Central memory CD8-positive, alpha-beta T cell (primary cell): Measurements from ENCODE around the gene VAV2.

Experiments used
- ATAC-seq: fragments of 150-1000 bp; cut with Tn5 transposase; replicated peaks from 2 replicates; pipeline ENCODE4 v1.10.0; 2022; ENCODE audit warnings: mild to moderate bottlenecking, moderate FRiP score, moderate number of reproducible peaks; ENCODE audit not compliant: poor library complexity, severe bottlenecking; ENCODE audit errors: extremely low read depth
- DNase-seq, 2 donors: peaks; one replicate each; pipeline ENCODE4 v3.0.0; 2021; ENCODE audit warnings: low spot score in 2 of 2
- H3K27ac Mint-ChIP-seq: one replicate; pipeline ENCODE4 v1.8.0; 2022; ENCODE audit warnings: low read depth, mild to moderate bottlenecking, moderate library complexity, mixed read lengths
- H3K27me3 Mint-ChIP-seq: one replicate; pipeline ENCODE4 v1.8.0; 2022; ENCODE audit warnings: mixed read lengths
- H3K36me3 Mint-ChIP-seq: one replicate; pipeline ENCODE4 v1.8.0; 2022; ENCODE audit warnings: mild to moderate bottlenecking, moderate library complexity, mixed read lengths; ENCODE audit not compliant: insufficient read depth
- H3K4me1 Mint-ChIP-seq: one replicate; pipeline ENCODE4 v1.8.0; 2022; ENCODE audit warnings: mixed read lengths
- H3K4me3 Mint-ChIP-seq: one replicate; pipeline ENCODE4 v1.8.0; 2022; ENCODE audit warnings: mild to moderate bottlenecking, moderate library complexity, mixed read lengths
- H3K9me3 Mint-ChIP-seq: one replicate; pipeline ENCODE4 v1.8.0; 2022; ENCODE audit warnings: mixed read lengths

The VAV2 gene

DNA sequence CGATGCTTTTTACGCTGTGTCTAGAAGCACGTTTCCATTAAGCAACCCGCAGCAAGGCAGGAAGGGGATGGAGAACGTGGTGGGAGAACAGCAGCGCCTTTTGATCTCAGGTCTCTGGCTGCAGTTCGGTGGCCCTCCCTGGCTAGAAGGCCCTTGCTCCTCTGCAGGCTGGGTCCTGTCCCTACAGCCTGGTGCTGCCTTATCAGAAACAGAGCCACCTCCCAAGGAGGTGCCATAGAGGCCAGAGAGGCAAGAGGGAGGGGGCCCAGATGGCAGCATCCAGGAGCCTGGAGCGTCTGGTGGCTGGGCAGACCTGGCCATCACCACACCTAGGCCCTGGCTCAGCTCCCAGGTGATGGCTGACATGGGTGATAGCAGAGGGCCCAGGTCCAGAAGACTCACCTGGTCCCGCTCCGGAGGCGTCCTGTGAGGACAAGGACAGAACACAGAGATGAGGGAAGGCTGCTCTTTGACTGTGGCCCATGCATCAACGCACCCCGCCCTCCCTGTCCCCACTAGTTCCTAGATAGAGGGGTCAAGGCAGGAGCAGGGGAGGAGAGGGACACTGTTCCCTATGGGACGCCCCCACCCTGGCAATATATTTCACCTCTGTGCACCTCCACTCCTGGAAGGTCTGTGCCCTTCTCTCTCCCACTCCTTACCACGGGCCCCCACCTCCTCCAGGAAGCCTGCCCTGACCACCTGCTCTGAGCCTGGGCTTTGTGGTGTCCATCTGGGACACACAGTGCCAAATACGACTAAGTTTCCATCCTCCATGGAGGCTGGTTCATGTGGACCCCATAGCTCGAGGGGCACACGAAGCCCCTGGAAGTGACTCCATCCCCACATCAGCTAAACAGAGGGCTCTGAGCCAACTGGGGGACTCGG, 212.4 kb downstream of the VAV2 start:
- Mint-ChIP-seq H3K9me3 (no peaks in the 10 kb centered on the region), H3K4me3 (no peak overlapping the region), H3K4me1 (no peaks in the 10 kb centered on the region), H3K27ac (no peak overlapping the region), H3K27me3 (no peaks in the 10 kb centered on the region), H3K36me3 (peaks cover 3% of the 10 kb centered on the region)
- ATAC-seq (no peak), DNase-seq (no peak)

- ATAC-seq (no peak), DNase-seq (no peak)
- Mint-ChIP-seq H3K9me3 (no peaks in the 10 kb centered on the region), H3K27me3 (no peaks in the 10 kb centered on the region), H3K36me3 (peaks cover 3% of the 10 kb centered on the region), H3K4me1 (no peaks in the 10 kb centered on the region), H3K27ac (no peak overlapping the region), H3K4me3 (no peak overlapping the region)
Observed at GRCh38 chr9:133779081-133779480, 213.0 kb downstream of the VAV2 start.

GRCh38 chr9:133778336-133779013, 213.6 kb downstream of the VAV2 start:
- H3K4me1 Mint-ChIP-seq, result no peaks in the 10 kb centered on the region
- no peak for DNase-seq
- no peak overlapping the region for H3K4me3 Mint-ChIP-seq
- H3K36me3 Mint-ChIP-seq, result peaks cover 3% of the 10 kb centered on the region
- no peaks in the 10 kb centered on the region for H3K27me3 Mint-ChIP-seq
- H3K9me3 Mint-ChIP-seq, result no peaks in the 10 kb centered on the region
- ATAC-seq, result no peak
- H3K27ac Mint-ChIP-seq, result no peak overlapping the region

DNA sequence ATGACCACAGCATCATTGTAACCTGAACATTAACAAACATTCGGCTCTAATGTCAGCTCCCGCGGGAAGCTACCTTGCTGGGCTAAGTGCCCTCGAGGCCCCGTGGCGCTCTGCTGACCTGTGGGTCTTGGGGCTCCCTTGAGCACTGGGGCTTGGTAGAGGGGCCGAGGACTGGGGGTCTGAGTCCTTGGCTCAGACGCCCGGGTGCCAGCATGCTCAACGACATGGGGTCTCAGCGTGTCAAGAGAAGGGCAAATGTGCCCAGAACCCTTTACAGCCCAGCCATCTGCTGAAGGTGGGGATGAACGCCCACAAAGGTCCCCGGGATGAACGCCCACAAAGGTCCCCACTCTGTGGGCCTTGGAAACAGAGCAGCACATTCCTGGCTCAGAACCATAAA, 214.3 kb downstream of the VAV2 start:
- H3K27ac Mint-ChIP-seq, result no peak overlapping the region
- H3K9me3 Mint-ChIP-seq, result no peaks in the 10 kb centered on the region
- ATAC-seq, result no peak
- no peaks in the 10 kb centered on the region for H3K27me3 Mint-ChIP-seq
- H3K36me3 Mint-ChIP-seq, result peaks cover 3% of the 10 kb centered on the region
- H3K4me1 Mint-ChIP-seq, result no peaks in the 10 kb centered on the region
- no peak for DNase-seq
- no peak overlapping the region for H3K4me3 Mint-ChIP-seq

DNA sequence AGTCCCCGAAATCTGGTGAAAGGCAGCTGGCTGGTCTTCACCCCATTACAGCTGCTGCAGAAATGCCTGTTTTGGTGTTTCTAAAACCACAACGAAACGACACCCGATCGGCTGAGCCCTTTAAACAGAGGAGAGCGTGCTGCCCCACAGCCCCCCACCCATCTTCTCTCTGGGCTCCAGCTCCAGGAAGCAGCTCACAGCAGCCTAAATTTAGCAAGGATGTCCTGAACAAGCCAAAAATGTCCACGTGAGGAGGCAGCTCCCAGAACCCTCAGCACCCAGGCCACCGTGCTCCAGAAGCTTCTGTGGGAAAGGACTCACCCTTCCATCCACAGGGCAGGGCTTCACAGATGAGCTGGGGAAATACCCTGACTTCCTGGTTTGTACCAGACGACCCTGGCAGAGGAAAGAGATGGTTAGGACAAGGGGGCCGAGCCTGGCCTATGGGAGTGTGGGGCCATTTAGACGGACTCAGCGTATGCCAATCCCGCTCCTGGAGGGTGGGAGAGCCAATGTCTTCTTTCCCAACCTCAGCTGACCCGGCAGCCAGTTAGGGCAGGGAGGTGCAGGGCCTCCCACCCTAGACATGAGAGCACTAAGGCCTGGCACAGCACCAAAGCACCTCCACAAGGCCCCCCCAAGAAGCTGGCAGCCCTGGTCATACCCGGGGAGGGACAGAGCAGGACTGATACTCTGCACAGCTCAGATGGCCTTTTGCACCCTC, 214.9 kb downstream of the VAV2 start:
- no peak for DNase-seq
- Mint-ChIP-seq H3K36me3 (peaks cover 3% of the 10 kb centered on the region), H3K4me1 (no peaks in the 10 kb centered on the region), H3K4me3 (no peak overlapping the region), H3K27ac (no peak overlapping the region), H3K27me3 (no peaks in the 10 kb centered on the region), H3K9me3 (no peaks in the 10 kb centered on the region)
- no peak for ATAC-seq

DNA sequence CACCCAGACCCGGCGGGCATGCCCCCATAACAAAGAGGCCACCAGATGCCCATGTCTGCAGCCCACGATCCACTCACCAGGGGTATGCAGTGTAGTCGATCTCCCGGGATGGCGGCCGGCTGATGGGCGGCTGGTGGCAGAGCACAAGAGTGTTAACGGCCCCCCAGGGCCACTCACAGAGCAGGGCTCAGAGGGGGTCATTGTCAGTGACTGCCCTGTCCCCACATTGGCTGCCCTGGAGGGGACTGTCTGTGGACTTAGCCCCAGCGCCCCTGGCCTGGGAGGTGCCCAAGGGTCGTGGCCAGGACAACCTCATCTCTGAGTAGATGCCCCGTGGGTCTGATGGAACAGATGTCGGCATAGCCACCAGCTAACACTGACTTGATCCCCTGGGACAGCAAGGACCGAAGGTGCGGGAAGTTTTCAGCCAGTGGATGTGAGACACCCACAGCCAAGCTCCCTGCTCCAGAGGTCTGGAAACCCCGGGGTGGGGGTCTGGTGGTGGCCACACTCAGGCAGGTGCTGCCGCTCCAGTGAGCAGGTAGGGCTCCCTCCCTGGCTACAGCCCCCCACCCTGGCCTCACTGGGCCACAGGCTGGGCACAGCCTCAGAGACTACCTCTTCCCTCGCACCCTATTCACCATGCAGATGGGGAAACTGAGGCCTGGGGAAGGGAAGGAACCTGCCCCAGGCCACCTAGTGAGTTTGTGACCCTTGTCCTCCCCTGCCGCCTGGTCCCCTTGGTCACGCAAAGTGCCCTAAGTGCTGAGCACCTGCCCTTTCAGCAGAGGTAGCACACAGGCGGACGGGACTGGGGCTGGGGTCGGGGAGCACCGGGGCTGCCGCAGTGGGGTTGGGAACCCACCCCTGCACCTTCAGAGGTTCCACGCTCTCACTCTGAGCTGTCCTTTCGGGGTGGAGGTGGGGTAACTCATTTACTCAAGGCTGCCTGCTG, 215.9 kb downstream of the VAV2 start:
- no peak overlapping the region for H3K27ac Mint-ChIP-seq
- no peak overlapping the region for H3K4me3 Mint-ChIP-seq
- H3K27me3 Mint-ChIP-seq, result no peaks in the 10 kb centered on the region
- ATAC-seq, result no peak
- H3K9me3 Mint-ChIP-seq, result no peaks in the 10 kb centered on the region
- H3K36me3 Mint-ChIP-seq, result peaks cover 3% of the 10 kb centered on the region
- H3K4me1 Mint-ChIP-seq, result no peaks in the 10 kb centered on the region
- DNase-seq, result no peak

- Mint-ChIP-seq H3K27me3 (no peaks in the 10 kb centered on the region), H3K4me1 (no peaks in the 10 kb centered on the region), H3K27ac (no peak overlapping the region), H3K4me3 (no peak overlapping the region), H3K9me3 (no peaks in the 10 kb centered on the region), H3K36me3 (peaks cover 3% of the 10 kb centered on the region)
- ATAC-seq (no peak), DNase-seq (no peak)
Observed at GRCh38 chr9:133775291-133775690, 216.8 kb downstream of the VAV2 start.

DNA sequence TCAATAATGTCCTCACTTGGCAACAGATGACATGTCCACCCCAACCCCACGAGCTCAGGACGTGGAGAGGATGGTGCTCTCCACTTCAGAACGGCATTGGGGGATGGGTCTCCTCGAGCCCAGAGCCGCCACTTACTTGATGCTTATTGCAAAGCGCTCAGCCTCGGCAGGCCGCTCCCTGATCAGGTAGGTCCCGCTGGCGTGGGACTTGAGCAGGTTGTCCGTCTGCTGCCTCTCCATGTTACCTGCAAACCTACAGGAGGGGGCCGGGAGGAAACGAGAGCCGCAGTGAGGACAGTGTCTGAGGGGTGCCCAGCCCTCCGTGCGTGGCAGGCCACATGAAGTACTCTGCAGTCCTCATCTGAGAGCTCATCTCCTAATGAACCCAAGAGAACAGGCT, 217.3 kb downstream of the VAV2 start:
- H3K27ac Mint-ChIP-seq, result no peak overlapping the region
- no peaks in the 10 kb centered on the region for H3K9me3 Mint-ChIP-seq
- H3K4me3 Mint-ChIP-seq, result no peak overlapping the region

DNA sequence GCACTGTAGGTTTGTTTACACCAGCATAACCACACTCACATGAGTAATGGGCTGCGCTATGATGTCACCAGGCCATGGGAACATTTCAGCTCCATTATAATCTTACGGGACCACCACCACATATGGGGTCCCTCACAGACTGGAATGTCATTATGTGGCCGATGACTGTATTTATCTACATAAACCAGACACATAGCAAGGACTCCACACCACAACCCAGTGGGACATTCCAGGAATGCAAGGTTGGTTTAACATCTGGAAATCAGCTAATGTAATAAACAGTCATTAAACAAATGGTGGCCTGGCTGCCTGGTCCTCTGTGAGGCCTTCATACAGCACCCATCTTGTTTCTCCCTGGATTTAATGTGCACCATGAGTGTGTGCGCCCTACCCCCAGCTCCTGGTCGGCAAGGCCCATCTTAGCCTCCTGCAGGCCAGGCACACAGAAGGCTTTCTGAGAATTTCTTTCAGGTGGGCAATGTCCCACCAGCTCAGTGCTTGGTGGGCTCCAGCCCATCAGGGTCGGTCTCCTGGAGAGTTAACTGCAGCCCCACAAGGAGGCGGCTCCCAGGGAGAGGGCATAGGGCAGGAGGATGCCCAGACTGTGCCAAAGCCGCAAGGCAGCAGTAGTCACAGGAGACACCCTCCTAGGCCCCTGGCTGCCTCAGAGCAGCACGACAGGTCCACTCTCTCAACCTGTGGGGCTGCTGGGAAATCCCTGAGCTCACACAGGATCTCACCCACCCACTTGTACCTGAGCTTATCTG, 218.1 kb downstream of the VAV2 start:
- Mint-ChIP-seq H3K36me3 (peaks cover 3% of the 10 kb centered on the region), H3K27ac (no peak overlapping the region), H3K4me3 (no peak overlapping the region), H3K9me3 (no peaks in the 10 kb centered on the region), H3K4me1 (no peaks in the 10 kb centered on the region), H3K27me3 (no peaks in the 10 kb centered on the region)
- no peak for DNase-seq
- ATAC-seq, result no peak

More for the DNA sequence above, 217.3 kb downstream of the VAV2 start:
- Mint-ChIP-seq H3K4me1 (no peaks in the 10 kb centered on the region), H3K36me3 (peaks cover 3% of the 10 kb centered on the region), H3K27me3 (no peaks in the 10 kb centered on the region)
- DNase-seq (no peak), ATAC-seq (no peak)

DNA sequence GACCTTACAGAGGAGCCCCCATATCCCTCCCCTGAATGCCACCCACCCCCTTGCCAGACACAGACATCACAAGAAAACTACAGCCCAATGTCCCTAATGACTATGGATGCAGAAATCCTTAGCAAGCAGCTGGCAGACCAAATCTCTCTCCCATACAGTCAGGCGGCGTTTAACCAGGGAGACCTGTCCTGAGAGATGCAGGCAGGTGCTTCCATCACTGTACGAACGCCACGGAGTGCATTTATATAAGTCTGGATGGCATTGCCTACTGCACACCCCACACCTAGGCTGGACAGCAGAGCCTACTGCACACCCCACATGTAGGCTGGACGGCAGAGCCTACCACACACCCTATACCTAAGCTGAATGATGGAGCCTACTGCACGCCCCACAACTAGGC, 219.5 kb downstream of the VAV2 start:
- no peak overlapping the region for H3K4me3 Mint-ChIP-seq
- H3K9me3 Mint-ChIP-seq, result no peaks in the 10 kb centered on the region
- no peaks in the 10 kb centered on the region for H3K27me3 Mint-ChIP-seq
- no peaks in the 10 kb centered on the region for H3K36me3 Mint-ChIP-seq
- no peak overlapping the region for H3K27ac Mint-ChIP-seq
- no peak for ATAC-seq
- no peak for DNase-seq
- H3K4me1 Mint-ChIP-seq, result no peaks in the 10 kb centered on the region

DNA sequence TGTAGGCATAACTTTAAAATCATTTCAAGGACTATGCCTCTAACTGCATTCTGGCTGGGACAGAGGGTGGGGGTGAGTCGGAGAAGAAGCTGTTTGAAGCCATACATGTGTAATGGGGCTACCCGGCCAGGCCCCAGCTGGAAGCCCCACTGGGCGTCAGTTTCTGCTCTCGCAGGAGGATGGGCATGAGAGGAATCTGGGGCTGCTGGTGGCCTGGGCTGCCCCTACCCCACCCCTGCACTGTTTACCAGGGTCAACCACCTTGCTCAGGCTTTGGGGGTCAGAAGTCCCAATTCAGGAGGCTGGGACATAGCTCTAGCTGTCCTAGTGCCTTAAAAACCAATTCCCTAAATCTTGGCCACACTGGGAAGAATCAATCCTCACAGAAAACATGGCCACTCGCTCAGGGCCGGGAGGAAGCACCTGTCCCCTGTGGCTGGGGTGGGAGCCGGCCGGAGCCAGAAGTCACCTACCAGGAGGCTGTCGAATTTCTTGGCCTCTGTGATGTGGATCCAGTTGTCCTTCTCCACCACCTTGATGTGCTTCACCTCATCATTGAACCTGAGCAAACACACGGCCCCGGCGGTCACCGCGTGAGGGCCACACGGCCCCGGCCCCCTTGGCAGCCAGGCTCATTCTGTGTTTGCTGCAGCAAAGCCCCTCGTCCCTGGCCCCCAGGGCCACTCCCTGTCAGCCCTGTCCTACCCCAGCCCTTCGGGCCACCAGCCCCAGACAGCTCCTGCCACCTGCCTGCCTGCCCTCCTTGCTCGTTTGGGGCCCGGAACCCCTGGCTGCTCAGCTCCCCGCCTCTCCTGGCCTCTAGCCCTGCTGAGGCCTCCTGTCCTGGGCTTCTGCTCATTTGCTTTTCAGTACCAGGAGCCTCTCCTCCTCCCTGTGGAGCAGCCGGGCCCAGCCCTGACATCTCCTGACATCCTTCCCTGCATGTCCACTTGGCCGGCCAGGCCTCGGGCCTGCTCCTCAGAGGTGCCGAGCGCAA, 220.3 kb downstream of the VAV2 start:
- Mint-ChIP-seq H3K36me3 (no peaks in the 10 kb centered on the region), H3K27ac (no peak overlapping the region), H3K4me3 (no peak overlapping the region), H3K9me3 (no peaks in the 10 kb centered on the region), H3K4me1 (no peaks in the 10 kb centered on the region), H3K27me3 (no peaks in the 10 kb centered on the region)
- DNase-seq (no peak), ATAC-seq (no peak)
